Measurements from ENCODE around the gene ZNF723.

Gene ZNF723

DNA sequence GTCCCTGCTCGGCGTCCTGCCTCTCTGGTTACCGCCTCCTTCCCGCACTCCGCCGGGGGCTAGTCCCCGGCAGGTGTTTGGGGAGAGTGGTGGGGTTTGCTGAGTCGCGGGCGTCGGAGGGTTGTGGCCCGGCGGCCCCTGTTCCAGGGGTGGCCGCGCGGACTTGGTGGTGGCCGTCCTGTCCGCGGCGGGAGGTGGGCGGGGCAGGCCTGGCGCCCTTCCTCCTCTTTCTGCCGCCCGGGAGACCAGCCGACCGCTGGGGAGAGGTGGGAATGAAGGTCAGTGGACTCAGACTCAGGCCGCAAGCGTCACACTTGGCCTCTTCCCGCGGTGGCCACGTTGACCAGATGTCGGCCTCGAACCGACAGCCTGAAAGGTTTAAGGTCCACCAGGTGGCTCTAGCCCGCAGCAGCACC is 61.8 kb downstream of the ZNF723 start:
- no peaks in the 10 kb centered on the region for H3K36me3 ChIP-seq (ENCODE audit: control insufficient read depth, insufficient read depth, low read length)
- H3K9ac ChIP-seq (ENCODE audit: low read length): no peak overlapping the region
- H3K9me3 ChIP-seq (ENCODE audit: control insufficient read depth, insufficient read depth, low read depth, low read length): peaks cover 68% of the 10 kb centered on the region
- no peaks in the 10 kb centered on the region for H3K4me1 ChIP-seq (ENCODE audit: control insufficient read depth, insufficient read depth, low read length)
- no peak overlapping the region for H3K27ac ChIP-seq (ENCODE audit: low read depth, low read length)
- H3K4me3 ChIP-seq (ENCODE audit: low read depth, low read length): no peak overlapping the region
- no peaks in the 10 kb centered on the region for H3K27me3 ChIP-seq (ENCODE audit: control insufficient read depth, insufficient read depth, low read length)

DNA sequence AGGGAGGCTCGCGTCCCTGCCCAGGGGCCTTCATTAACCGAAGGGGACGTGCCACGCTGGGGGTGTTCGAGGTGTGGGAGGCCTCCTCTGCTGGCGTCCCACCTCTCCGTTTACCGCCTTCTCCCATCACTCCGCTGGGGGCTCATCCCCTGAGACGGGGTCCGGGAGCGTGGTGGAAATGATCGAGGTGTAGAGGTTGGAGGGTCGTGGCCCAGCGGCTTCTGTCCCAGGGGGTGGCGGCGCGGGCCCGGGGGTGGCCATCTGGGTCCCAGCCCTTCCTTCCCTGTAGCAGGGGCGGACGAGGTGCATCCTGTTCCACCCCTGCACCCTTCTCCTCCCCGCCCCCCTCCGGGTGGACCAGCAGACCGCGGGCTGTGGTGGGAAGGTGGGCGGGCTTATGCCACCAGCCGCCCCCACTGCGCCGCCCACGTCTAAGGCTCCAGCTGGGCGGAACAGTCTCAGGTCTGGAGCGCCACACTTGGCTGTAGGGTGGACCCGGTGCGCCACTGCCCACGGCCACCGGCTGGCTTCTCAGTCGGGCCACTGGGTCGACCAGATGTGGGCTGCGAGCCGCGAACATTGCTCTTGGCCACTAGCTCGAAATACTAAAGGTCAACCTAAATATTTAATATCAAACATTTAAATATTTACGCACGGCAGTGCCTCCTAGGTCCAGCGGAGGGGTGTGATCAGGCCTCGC is 69.5 kb downstream of the ZNF723 start:
- Histone ChIP-seq H3K9ac (ENCODE audit: low read length) (no peak overlapping the region), H3K9me3 (ENCODE audit: control insufficient read depth, insufficient read depth, low read depth, low read length) (peaks cover 86% of the 10 kb centered on the region), H3K4me3 (ENCODE audit: low read depth, low read length) (no peak overlapping the region), H3K27ac (ENCODE audit: low read depth, low read length) (no peak overlapping the region), H3K27me3 (ENCODE audit: control insufficient read depth, insufficient read depth, low read length) (no peaks in the 10 kb centered on the region), H3K4me1 (ENCODE audit: control insufficient read depth, insufficient read depth, low read length) (no peaks in the 10 kb centered on the region), H3K36me3 (ENCODE audit: control insufficient read depth, insufficient read depth, low read length) (no peaks in the 10 kb centered on the region)
